Heart left ventricle (tissue), 16 donors: ENCODE data around the gene BLVRB. TPM values are rescaled to one million over a fixed set of nuclear protein-coding genes. Genes with fewer than 3 reads are reported as not detected.
A peak's percentile ranks its signal among the peaks of the same experiment; 100 is the strongest.

Experiments
- ATAC-seq, 4 donors: fragments of 200-7000 bp; cut with Tn5 transposase; one replicate each; pipeline ENCODE4 v1.9.1; 2020 to 2022; ENCODE audit warnings: moderate library complexity in 4 of 4, mild to moderate bottlenecking in 3 of 4, moderate number of reproducible peaks in 1 of 4
- DNase-seq, 5 donors: peaks; one replicate each; pipeline ENCODE4 v3.0.0-alpha.2; 2020
- H3K27ac ChIP-seq, 12 donors: fragments of 200-600 bp; sonication (generic) in 4 of 12; one replicate each; pipeline versions ENCODE4 v1.5.0 to v1.8.0; 2016 to 2022; ENCODE audit warnings: mild to moderate bottlenecking in 2 of 12
- H3K27me3 ChIP-seq, 9 donors: fragments of 200-600 bp; sonication (generic) in 2 of 9; one replicate each; pipeline versions ENCODE4 v1.5.1 to v1.8.0; 2016 to 2022; ENCODE audit warnings: mild to moderate bottlenecking in 3 of 9
- H3K36me3 ChIP-seq, 9 donors: fragments of 200-600 bp; sonication (generic) in 2 of 9; one replicate each; pipeline versions ENCODE4 v1.5.0 to v1.8.0; 2018 to 2022; ENCODE audit warnings: mild to moderate bottlenecking in 2 of 9
- H3K4me1 ChIP-seq, 12 donors: fragments of 200-600 bp; sonication (generic) in 4 of 12; one replicate each; pipeline versions ENCODE4 v1.5.0 to v1.8.0; 2016 to 2022; ENCODE audit warnings: mild to moderate bottlenecking in 3 of 12
- H3K4me3 ChIP-seq, 12 donors: fragments of 200-600 bp; sonication (generic) in 4 of 12; one replicate each; pipeline versions ENCODE4 v1.5.0 to v1.8.0; 2017 to 2022; ENCODE audit warnings: mild to moderate bottlenecking in 9 of 12, moderate library complexity in 4 of 12
- H3K9me3 ChIP-seq, 12 donors: fragments of 200-600 bp; sonication (generic) in 4 of 12; one replicate each; pipeline versions ENCODE4 v1.5.0 to v1.8.0; 2016 to 2022; ENCODE audit warnings: mild to moderate bottlenecking in 1 of 12
- CTCF ChIP-seq, 12 donors: fragments of 200-600 bp; sonication (generic) in 4 of 12; IDR thresholded peaks; one replicate each; pipeline versions ENCODE4 v1.5.0 to v1.8.0; 2018 to 2022; ENCODE audit warnings: antibody characterized with exemption in 12 of 12, mild to moderate bottlenecking in 5 of 12
- POLR2A ChIP-seq, 2 donors: fragments of 450-650 bp; IDR thresholded peaks; one replicate each; pipeline ENCODE4 v1.6.1; 2017; ENCODE audit warnings: antibody characterized with exemption in 2 of 2, mild to moderate bottlenecking in 2 of 2, moderate library complexity in 2 of 2
- WGBS, 4 donors: extraction: QIAGEN DNeasy Blood & Tissue Kit in 2 of 4; methylation state at CpG; one replicate each; pipeline versions ENCODE4 v1.1.5 to v1.1.7; 2013 to 2018; 5-methylcytosine and 5-hydroxymethylcytosine counted together
- intact Hi-C, 10 donors: fragments of 100-400 bp; cut with DNase I; formaldehyde crosslinking; loops; one replicate each; pipeline versions ENCODE4 v1.11.1 to v1.14.2; 2022
- polyA plus RNA-seq, 2 donors: library from polyadenylated mRNA; stranded (reverse); fragments of 200-250 nt; gene quantifications; one replicate each; pipeline ENCODE4 v1.2.3, GENCODE V29; 2013
- total RNA-seq, 9 donors: library from RNA; depleted of rRNA in 2 of 9; stranded (reverse); fragments of >200 nt in 2 of 9; fragmentation: NEBNext Ultra II Directional in 3 of 9; extraction: Animal tissue kit (Norgen Biotek cat#: 25700) in 3 of 9; gene quantifications; one replicate each; pipeline versions ENCODE4 v1.1.0 to v1.2.4, GENCODE V29; 2016 to 2023
- donor health status: ischemic (EF 13 %, LVEDD 7.1; RV severe dilation, severe dysfunction).
- donor health status: healthy with polysubstance abuse.
- donor health status: DM: no; HTN: yes; CAD: no.
- donor health status: DM: no; HTN: no; CAD: no.
- donor health status: ischemic (EF 25% LVEDD 6.9; RV normal size, moderate dysfunction).
- donor health status: ischemic (EF 25% LVEDD 5.7; RV mildly dilated, moderate dysfunction).
- donor health status: healthy.
- donor health status: DM: yes; HTN: yes; CAD: no.
- donor health status: ischemic (EF 35%, LVEDD 5.7; RV mildly dilated, moderate dysfunction).
- donor health status: nonischemic (EF 11% LVEDD 7.7; RV severe dilation, severe dysfunction).
- donor health status: DM: yes; HTN: yes; CAD: no.
- donor health status: PGD.
- donor health status: ischemic (EF 29% LVEDD 5.4; RV normal size, mild dysfunction).
- donor health status: nonischemic (EF 23%, LVEDD 6.1; RV moderate dilation, normal function).

Gene BLVRB
- total and polyA plus RNA-seq, 11 donors: 76.3 to 330 (median 111) TPM

GRCh38 chr19:40416918-40417642, 48.5 kb downstream of the BLVRB start:
- DNase-seq: peak in 4 of 5 donors; percentile 72 to 80 (median 75)
- peak; percentile 5 to 56 (median 18) for ATAC-seq
- Histone ChIP-seq H3K4me3 (peak overlapping the region in 1 of 12 donors; percentile 9), H3K9me3 (no peaks in the 10 kb centered on the region), H3K4me1 (peaks cover 4 to 53% (median 30%) of the 10 kb centered on the region in 12 donors), H3K36me3 (peaks cover 0 to 7% (median 2%) of the 10 kb centered on the region in 9 donors), H3K27ac (peak overlapping the region; percentile 45 to 94 (median 82)), H3K27me3 (no peaks in the 10 kb centered on the region)
- peak in 1 of 2 donors; percentile 59 for TF ChIP-seq POLR2A (IDR thresholded peaks at IDR 0.05)
- no peak for TF ChIP-seq CTCF (IDR thresholded peaks at IDR 0.05)
- WGBS, 4 donors: 39 to 50% (median 47%) methylated on average over 16 of the region's 16 CpGs
- intact Hi-C loops: no loop called here

GRCh38 chr19:40415768-40416167, 49.8 kb downstream of the BLVRB start:
- DNase-seq (peak in 1 of 5 donors; percentile 7), ATAC-seq (no peak)
- no peaks in the 10 kb centered on the region for H3K27me3 ChIP-seq
- H3K4me3 ChIP-seq: no peak overlapping the region
- 94 to 98% (median 96%) methylated on average over 2 of the region's 2 CpGs for WGBS, 4 donors
- no peak overlapping the region for H3K27ac ChIP-seq
- H3K9me3 ChIP-seq: no peaks in the 10 kb centered on the region
- H3K36me3 ChIP-seq: no peaks in the 10 kb centered on the region
- peaks cover 9 to 57% (median 32%) of the 10 kb centered on the region in 12 donors for H3K4me1 ChIP-seq
- intact Hi-C loops: no loop called here
- TF ChIP-seq POLR2A (IDR thresholded peaks at IDR 0.05) (no peak), CTCF (IDR thresholded peaks at IDR 0.05) (no peak)

GRCh38 chr19:40414542-40415535, 50.7 kb downstream of the BLVRB start:
- peaks cover 9 to 66% (median 31%) of the 10 kb centered on the region in 12 donors for H3K4me1 ChIP-seq
- ATAC-seq (no peak), DNase-seq (peak in 1 of 5 donors; percentile 50)
- no peaks in the 10 kb centered on the region for H3K36me3 ChIP-seq
- no peaks in the 10 kb centered on the region for H3K9me3 ChIP-seq
- no peak for TF ChIP-seq POLR2A (IDR thresholded peaks at IDR 0.05)
- TF ChIP-seq CTCF (IDR thresholded peaks at IDR 0.05): no peak
- no peak overlapping the region for H3K4me3 ChIP-seq
- no peak overlapping the region for H3K27ac ChIP-seq
- 77 to 85% (median 83%) methylated on average over 13 to 21 of the region's 21 CpGs for WGBS, 4 donors
- no peaks in the 10 kb centered on the region for H3K27me3 ChIP-seq
- intact Hi-C loops: no loop called here
